Activated CD4-positive, alpha-beta T cell treated with anti-CD3 and anti-CD28 coated beads for 36 hours (primary cell): Measurements from ENCODE around the gene PIP4K2A. TPM values are rescaled to one million over a fixed set of nuclear protein-coding genes. Genes with fewer than 3 reads are reported as not detected.
"Not testable (repeated sequence)": the region's sequence is repeated elsewhere in the genome, so short reads cannot be mapped to it uniquely, and the experiment has no call there.

ENCODE experiments used
- ATAC-seq: fragments of 200-7000 bp; cut with Tn5 transposase; one replicate; pipeline ENCODE4 v1.10.0; 2021; ENCODE audit warnings: mild to moderate bottlenecking, moderate library complexity
- CTCF ChIA-PET: fragments of 350-600 bp; sonication (Branson Sonifier 250); formaldehyde crosslinking; loops from one replicate; lab custom pipeline; 2021; ENCODE audit warnings: antibody characterized with exemption; lab: Charles Lee
- POLR2A ChIA-PET: fragments of 350-600 bp; sonication (Branson Sonifier 250); formaldehyde crosslinking; loops from one replicate; lab custom pipeline; 2021; ENCODE audit warnings: antibody characterized with exemption, inconsistent platforms; lab: Charles Lee
- DNase-seq: peaks from one replicate; pipeline ENCODE4 v3.0.0-alpha.2; 2020
- H3K27ac Mint-ChIP-seq: one replicate; pipeline ENCODE4 v1.8.0; 2021; ENCODE audit warnings: mixed read lengths
- H3K27me3 Mint-ChIP-seq: one replicate; pipeline ENCODE4 v1.8.0; 2021; ENCODE audit warnings: mixed read lengths
- H3K36me3 Mint-ChIP-seq: one replicate; pipeline ENCODE4 v1.8.0; 2021; ENCODE audit warnings: low read depth, mixed read lengths
- H3K4me1 Mint-ChIP-seq: one replicate; pipeline ENCODE4 v1.8.0; 2021; ENCODE audit warnings: mixed read lengths
- H3K4me3 Mint-ChIP-seq: one replicate; pipeline ENCODE4 v1.8.0; 2021; ENCODE audit warnings: mild to moderate bottlenecking, moderate library complexity, mixed read lengths
- H3K9me3 Mint-ChIP-seq: one replicate; pipeline ENCODE4 v1.8.0; 2021; ENCODE audit warnings: low read depth, mixed read lengths
- intact Hi-C, 2 experiments: fragments of 100-400 bp; cut with DNase I in 1 of 2; cut with micrococcal nuclease in 1 of 2; formaldehyde crosslinking; loops; one replicate each; pipeline versions ENCODE4 v1.14.2 to v1.15.1; 2022 to 2024; cut with DNase I, micrococcal nuclease
- total RNA-seq, 2 experiments: library from RNA; stranded (reverse); gene quantifications; one replicate each; pipeline ENCODE4 v1.2.3, GENCODE V29; 2021

The PIP4K2A gene
- total RNA-seq, 2 experiments from 2014 or later = 105 to 108 TPM

- DNase-seq (no peak), ATAC-seq (no peak)
- H3K27me3 Mint-ChIP-seq = no peaks in the 10 kb centered on the region
- intact Hi-C loops = no loop called here
- H3K27ac Mint-ChIP-seq = no peak overlapping the region
- ChIA-PET CTCF (interaction anchor here (0.6 kb wide), 1 partner anchor 10 kb away, joined by 3 read pairs; no protein-coding TSS in a partner anchor), POLR2A (interaction anchor here (0.6 kb wide), 1 partner anchor 10 kb away, joined by 3 read pairs; no protein-coding TSS in a partner anchor)
- H3K9me3 Mint-ChIP-seq = peaks cover 18% of the 10 kb centered on the region
- peaks cover 23% of the 10 kb centered on the region for H3K36me3 Mint-ChIP-seq
- no peak overlapping the region for H3K4me3 Mint-ChIP-seq
- no peaks in the 10 kb centered on the region for H3K4me1 Mint-ChIP-seq
Observed at GRCh38 chr10:22531441-22531840, 182.9 kb downstream of the PIP4K2A start.

GRCh38 chr10:22531008-22531407 is 183.4 kb downstream of the PIP4K2A start:
- CTCF ChIA-PET = no interaction called here
- no peak overlapping the region for H3K27ac Mint-ChIP-seq
- POLR2A ChIA-PET = interaction anchor here (0.6 kb wide), 1 partner anchor 9 kb away, joined by 3 read pairs; no protein-coding TSS in a partner anchor

GRCh38 chr10:22527520-22527919 is 186.9 kb downstream of the PIP4K2A start:
- no peak overlapping the region for H3K27ac Mint-ChIP-seq
- no peak overlapping the region for H3K4me3 Mint-ChIP-seq
- CTCF ChIA-PET = no interaction called here
- ATAC-seq (no peak), DNase-seq (no peak)
- H3K36me3 Mint-ChIP-seq = peaks cover 4% of the 10 kb centered on the region
- POLR2A ChIA-PET = no interaction called here
- intact Hi-C loops = no loop called here
- H3K9me3 Mint-ChIP-seq = peaks cover 49% of the 10 kb centered on the region
- H3K4me1 Mint-ChIP-seq = no peaks in the 10 kb centered on the region
- H3K27me3 Mint-ChIP-seq = no peaks in the 10 kb centered on the region

More at GRCh38 chr10:22531008-22531407, 183.4 kb downstream of the PIP4K2A start:
- Mint-ChIP-seq H3K4me1 (no peaks in the 10 kb centered on the region), H3K27me3 (no peaks in the 10 kb centered on the region), H3K4me3 (no peak overlapping the region), H3K36me3 (peaks cover 19% of the 10 kb centered on the region), H3K9me3 (peaks cover 21% of the 10 kb centered on the region)
- intact Hi-C loops = no loop called here
- DNase-seq (no peak), ATAC-seq (no peak)

GRCh38 chr10:22524333-22524732 is 190.0 kb downstream of the PIP4K2A start:
- H3K4me1 Mint-ChIP-seq, H3K36me3 Mint-ChIP-seq, H3K27me3 Mint-ChIP-seq, DNase-seq, intact Hi-C loops, ATAC-seq, H3K4me3 Mint-ChIP-seq, POLR2A ChIA-PET, H3K27ac Mint-ChIP-seq: not testable (repeated sequence)
- CTCF ChIA-PET = interaction anchor here (0.6 to 1.1 kb wide), 2 partner anchors 11 to 77 kb away, joined by 3 to 4 read pairs; no protein-coding TSS in a partner anchor
- peaks cover 51% of the 10 kb centered on the region for H3K9me3 Mint-ChIP-seq

GRCh38 chr10:22520645-22521044 is 193.7 kb downstream of the PIP4K2A start:
- H3K9me3 Mint-ChIP-seq = peaks cover 37% of the 10 kb centered on the region
- intact Hi-C loops, CTCF ChIA-PET: not testable (repeated sequence)

GRCh38 chr10:22518167-22518724 is 196.1 kb downstream of the PIP4K2A start:
- ATAC-seq (no peak), DNase-seq (no peak)
- Mint-ChIP-seq H3K27me3 (peaks cover 11% of the 10 kb centered on the region), H3K27ac (no peak overlapping the region), H3K4me3 (no peak overlapping the region), H3K9me3 (peaks cover 19% of the 10 kb centered on the region), H3K36me3 (peaks cover 2% of the 10 kb centered on the region), H3K4me1 (no peaks in the 10 kb centered on the region)
- ChIA-PET CTCF (no interaction called here), POLR2A (no interaction called here)
- intact Hi-C loops = no loop called here

More at GRCh38 chr10:22520645-22521044, 193.7 kb downstream of the PIP4K2A start:
- H3K36me3 Mint-ChIP-seq, H3K4me3 Mint-ChIP-seq, H3K27ac Mint-ChIP-seq, ATAC-seq, DNase-seq, H3K27me3 Mint-ChIP-seq, POLR2A ChIA-PET, H3K4me1 Mint-ChIP-seq: not testable (repeated sequence)

- H3K27ac Mint-ChIP-seq = no peak overlapping the region
- H3K36me3 Mint-ChIP-seq = peaks cover 7% of the 10 kb centered on the region
- H3K9me3 Mint-ChIP-seq = peaks cover 12% of the 10 kb centered on the region
- POLR2A ChIA-PET = no interaction called here
- no peak overlapping the region for H3K4me3 Mint-ChIP-seq
- peaks cover 21% of the 10 kb centered on the region for H3K27me3 Mint-ChIP-seq
- CTCF ChIA-PET = no interaction called here
- no peaks in the 10 kb centered on the region for H3K4me1 Mint-ChIP-seq
- ATAC-seq (no peak), DNase-seq (no peak)
- intact Hi-C loops = no loop called here
Observed at GRCh38 chr10:22515009-22515408, 199.4 kb downstream of the PIP4K2A start.

- CTCF ChIA-PET, H3K36me3 Mint-ChIP-seq, H3K27ac Mint-ChIP-seq, POLR2A ChIA-PET, H3K4me1 Mint-ChIP-seq, H3K4me3 Mint-ChIP-seq, DNase-seq, intact Hi-C loops, ATAC-seq: not testable (repeated sequence)
- Mint-ChIP-seq H3K9me3 (peaks cover 12% of the 10 kb centered on the region), H3K27me3 (peaks cover 21% of the 10 kb centered on the region)
Observed at GRCh38 chr10:22514414-22514758, 200.0 kb downstream of the PIP4K2A start.

- ATAC-seq, intact Hi-C loops, DNase-seq, H3K36me3 Mint-ChIP-seq, H3K4me3 Mint-ChIP-seq, H3K27ac Mint-ChIP-seq, H3K4me1 Mint-ChIP-seq, POLR2A ChIA-PET: not testable (repeated sequence)
- Mint-ChIP-seq H3K9me3 (peaks cover 12% of the 10 kb centered on the region), H3K27me3 (peaks cover 21% of the 10 kb centered on the region)
- CTCF ChIA-PET = interaction anchor here (0.9 kb wide), 1 partner anchor 11 kb away, joined by 4 read pairs; no protein-coding TSS in a partner anchor
Observed at GRCh38 chr10:22513483-22514413, 200.6 kb downstream of the PIP4K2A start.

- H3K9me3 Mint-ChIP-seq = peaks cover 16% of the 10 kb centered on the region
- CTCF ChIA-PET, DNase-seq, H3K4me3 Mint-ChIP-seq, POLR2A ChIA-PET, H3K4me1 Mint-ChIP-seq, H3K27ac Mint-ChIP-seq, intact Hi-C loops, ATAC-seq: not testable (repeated sequence)
- H3K27me3 Mint-ChIP-seq = peaks cover 25% of the 10 kb centered on the region
- H3K36me3 Mint-ChIP-seq = peaks cover 12% of the 10 kb centered on the region
Observed at GRCh38 chr10:22512015-22512414, 202.4 kb downstream of the PIP4K2A start.

GRCh38 chr10:22508214-22508613 is 206.2 kb downstream of the PIP4K2A start:
- peaks cover 20% of the 10 kb centered on the region for H3K27me3 Mint-ChIP-seq
- ATAC-seq, H3K27ac Mint-ChIP-seq, POLR2A ChIA-PET, H3K4me1 Mint-ChIP-seq, intact Hi-C loops, DNase-seq, H3K4me3 Mint-ChIP-seq, CTCF ChIA-PET: not testable (repeated sequence)
- H3K9me3 Mint-ChIP-seq = peaks cover 16% of the 10 kb centered on the region
- H3K36me3 Mint-ChIP-seq = peaks cover 12% of the 10 kb centered on the region
